HG03457 (cell line): Measurements from ENCODE around the gene AMOTL1.

Experiments used
- ATAC-seq: cut with Tn5 transposase; IDR thresholded peaks from one replicate; pipeline ENCODE4 v1.9.1; 2021; ENCODE audit warnings: moderate number of reproducible peaks; ENCODE audit not compliant: unreplicated experiment

Gene AMOTL1

GRCh38 chr11:94871491-94872185, 103.5 kb downstream of the AMOTL1 start:
- ATAC-seq, result no peak

DNA sequence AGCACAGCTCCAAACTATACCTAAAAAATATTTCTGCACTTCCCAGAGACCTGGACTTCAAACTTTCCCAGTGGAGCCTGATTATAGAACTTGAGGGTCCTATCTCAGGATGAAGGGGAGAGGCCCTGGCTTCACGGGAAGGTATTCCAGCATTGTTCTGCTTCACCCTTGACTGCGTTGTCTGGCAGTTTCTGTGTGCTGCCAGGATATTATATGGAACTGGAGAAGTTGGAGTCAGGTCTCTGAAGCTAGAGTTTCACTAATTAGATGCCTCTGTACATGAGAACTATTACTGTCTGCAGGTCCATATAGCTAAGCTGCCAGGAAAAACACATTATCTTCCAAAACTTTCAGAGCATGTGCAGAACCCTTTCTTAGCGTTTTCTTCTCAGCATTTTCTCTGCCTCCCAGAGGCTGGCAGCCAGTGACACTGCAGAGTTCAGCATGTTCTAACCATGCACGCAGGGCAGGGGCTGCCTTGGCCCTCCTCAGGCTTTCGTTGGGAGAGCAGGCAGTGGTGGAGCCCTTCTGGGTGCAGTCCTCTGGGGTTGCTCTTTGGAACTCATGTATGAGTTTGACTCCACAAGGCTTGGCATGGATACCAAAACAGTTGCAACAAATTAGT, 105.9 kb downstream of the AMOTL1 start:
- no peak for ATAC-seq

DNA sequence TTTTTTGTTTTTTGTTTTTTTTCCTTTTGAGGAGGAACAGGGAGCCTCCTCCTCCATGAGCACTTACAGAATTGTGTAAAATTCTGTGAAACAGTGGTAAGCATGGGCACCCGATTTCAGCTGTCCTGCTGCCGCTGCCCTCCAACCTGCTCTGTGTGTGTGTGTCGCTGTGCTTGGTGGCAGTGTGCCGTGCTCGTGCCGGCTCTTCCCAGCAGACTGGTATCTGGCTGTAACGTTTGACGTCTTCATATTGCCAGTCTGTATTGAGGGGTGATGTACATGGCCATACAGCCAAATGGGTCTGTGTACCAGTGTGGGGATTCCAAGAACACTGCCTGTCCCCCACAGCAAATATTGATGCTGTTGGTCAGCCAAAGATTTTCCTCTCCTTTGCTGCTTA, 108.1 kb downstream of the AMOTL1 start:
- ATAC-seq, result no peak

DNA sequence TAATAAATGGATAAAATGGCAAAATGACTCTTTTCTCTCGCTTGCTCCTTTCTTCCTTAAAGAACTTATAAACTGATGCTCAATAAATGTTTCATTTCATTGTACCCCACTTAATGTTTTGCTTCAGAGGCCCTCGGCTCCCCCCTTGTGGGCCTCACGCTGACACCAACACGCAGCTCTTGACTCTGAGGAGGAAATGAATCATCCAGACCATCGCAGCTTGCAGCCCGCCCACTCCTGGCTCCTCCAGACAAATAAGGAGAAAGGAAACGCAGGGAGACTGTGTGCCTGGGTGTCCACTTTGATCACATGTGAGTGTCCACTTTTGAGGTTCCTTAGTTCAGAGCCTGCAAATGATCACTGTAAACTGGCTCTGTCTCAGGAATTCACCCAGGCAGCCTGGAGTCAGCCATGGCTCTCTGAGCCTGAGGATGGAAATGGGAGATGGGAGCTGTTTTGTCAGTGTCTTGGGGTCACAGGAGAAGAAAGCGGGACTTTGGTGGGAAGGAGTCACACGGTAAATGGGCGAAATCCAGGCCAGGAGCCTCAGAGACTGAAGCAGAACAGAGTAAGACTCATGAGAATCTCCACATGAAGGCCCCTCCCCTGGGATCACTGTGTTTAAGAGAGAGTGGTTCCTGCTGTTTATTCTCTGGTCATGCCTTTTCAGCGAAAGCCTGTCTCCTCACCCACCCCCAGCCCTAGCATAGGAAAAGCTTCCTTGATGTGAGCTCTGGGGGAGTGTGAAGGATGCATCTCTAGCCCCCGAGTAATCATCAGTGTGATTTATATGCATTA, 108.7 kb downstream of the AMOTL1 start:
- peak; percentile 82 for ATAC-seq

- no peak for ATAC-seq
Observed at GRCh38 chr11:94877443-94878200, 109.5 kb downstream of the AMOTL1 start.

DNA sequence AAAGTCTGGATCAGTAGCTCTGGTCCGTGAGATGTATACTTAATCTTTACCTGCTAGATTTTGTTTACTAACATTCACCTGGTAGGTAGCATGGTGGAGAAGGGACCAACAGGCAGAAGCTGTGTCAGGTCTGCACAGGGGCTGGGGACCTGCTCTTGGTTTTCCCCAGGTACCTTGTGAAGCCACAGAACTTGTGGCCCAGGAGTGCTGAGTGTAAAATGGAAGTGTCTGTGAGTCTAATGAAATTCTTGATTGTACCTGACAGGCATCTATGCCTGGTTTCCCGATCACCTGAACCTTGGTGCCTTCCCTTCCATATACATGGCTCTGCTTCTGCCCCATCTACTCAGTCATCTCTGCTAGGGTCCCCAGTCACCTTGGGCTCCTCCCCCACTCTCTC, 110.8 kb downstream of the AMOTL1 start:
- ATAC-seq, result no peak

GRCh38 chr11:94880216-94880615, 112.1 kb downstream of the AMOTL1 start:
- no peak for ATAC-seq

DNA sequence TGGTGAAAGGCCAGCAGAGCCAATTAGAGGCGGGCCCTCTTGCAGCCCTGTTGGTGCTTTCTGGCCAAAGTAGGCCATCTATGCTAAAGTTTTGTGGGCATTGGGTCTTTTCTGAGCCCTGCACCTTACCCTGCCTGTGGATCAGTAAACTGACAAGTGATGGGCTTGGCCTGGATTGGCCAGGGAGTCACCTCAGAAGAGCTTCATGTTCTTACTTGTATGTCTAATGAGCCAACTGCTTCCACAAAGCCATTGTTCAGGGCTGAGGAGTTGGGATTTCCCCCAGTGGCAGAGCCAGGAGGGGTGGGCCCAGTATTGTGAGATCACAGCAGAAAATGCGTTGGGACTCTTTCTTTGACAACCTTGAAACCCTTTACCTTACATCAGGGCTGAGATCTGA, 114.8 kb downstream of the AMOTL1 start:
- ATAC-seq, result no peak

GRCh38 chr11:94883878-94884277, 115.7 kb downstream of the AMOTL1 start:
- no peak for ATAC-seq

GRCh38 chr11:94884376-94884775, 116.2 kb downstream of the AMOTL1 start:
- no peak for ATAC-seq

GRCh38 chr11:94885133-94885532, 117.0 kb downstream of the AMOTL1 start:
- peak; percentile 69 for ATAC-seq

DNA sequence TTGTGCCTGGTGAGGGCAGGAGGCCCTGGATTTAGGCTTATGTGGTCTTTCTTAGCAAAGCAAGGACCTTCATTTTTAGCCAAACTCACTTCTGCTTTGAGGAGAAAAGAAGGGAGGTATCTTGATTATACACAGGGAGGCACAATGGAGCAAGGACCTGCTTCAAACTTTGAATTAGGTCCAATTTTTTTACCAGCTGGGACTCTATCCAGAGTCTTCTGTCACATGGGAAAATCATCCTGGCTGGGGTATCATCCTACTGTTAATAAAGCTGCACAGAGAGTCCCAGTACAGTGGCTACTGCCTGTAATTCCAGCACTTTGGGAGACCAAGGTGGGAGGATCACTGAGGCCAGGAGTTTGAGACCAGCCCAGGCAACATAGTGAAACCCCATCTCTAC, 117.4 kb downstream of the AMOTL1 start:
- ATAC-seq, result no peak

DNA sequence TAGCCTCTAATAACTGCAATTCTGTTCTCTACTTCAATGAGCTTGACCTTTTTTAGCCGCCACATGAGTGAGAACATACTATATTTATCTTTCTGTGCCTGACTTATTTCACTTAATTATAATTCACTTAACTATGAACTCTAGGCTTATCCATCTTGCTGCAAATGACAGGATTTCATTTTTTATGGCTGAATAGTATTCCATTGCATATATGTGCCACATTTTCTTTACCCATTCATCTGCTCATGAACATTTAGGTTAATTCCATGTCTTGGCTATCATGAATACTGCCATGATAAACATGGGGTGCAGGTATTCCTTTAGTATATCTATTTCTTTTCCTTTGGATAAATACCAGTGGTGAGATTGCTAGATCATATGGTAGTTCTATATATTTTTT, 120.0 kb downstream of the AMOTL1 start:
- no peak for ATAC-seq

DNA sequence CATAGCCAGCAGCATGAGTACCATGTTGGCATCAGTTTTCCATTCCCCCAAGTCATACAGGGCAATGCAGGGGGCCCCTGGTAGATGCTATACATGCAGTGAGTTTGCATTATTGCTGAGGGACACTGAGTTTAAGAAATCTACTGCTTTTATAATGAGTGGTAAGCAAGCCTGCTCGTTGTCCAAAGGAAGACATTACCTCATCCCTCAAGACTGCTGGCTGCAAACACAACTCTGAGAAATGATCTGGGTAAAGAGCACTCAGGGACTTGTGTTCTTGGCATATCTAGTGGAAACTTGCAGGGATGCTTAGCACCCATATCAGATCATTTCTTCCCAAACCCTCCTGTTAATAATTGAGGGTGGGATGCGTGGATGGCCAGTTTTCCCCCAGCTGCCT, 127.3 kb downstream of the AMOTL1 start:
- no peak for ATAC-seq

- ATAC-seq, result no peak
Observed at GRCh38 chr11:94895971-94896370, 127.8 kb downstream of the AMOTL1 start.

- no peak for ATAC-seq
Observed at GRCh38 chr11:94897330-94897768, 129.2 kb downstream of the AMOTL1 start.

DNA sequence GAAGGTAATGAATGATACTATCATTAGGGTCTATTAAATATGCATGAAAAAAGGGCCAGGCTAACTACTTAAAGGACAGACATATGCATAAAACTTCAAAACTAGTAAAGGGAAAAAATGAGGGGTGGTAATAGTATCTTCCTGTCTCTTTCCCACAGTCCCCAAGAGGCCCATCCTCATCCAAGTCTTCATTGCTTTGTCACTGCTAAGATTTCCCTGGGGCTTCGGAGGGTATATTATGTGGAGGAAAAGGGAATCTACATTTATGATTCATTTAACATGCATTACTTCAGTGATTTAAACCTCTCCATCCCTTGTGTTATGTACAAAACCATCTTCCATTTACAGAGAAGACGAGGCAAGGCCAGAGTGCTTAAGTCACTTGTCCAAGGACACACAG, 139.1 kb downstream of the AMOTL1 start:
- ATAC-seq, result no peak

- ATAC-seq, result no peak
Observed at GRCh38 chr11:94909371-94909820, 141.2 kb downstream of the AMOTL1 start.

DNA sequence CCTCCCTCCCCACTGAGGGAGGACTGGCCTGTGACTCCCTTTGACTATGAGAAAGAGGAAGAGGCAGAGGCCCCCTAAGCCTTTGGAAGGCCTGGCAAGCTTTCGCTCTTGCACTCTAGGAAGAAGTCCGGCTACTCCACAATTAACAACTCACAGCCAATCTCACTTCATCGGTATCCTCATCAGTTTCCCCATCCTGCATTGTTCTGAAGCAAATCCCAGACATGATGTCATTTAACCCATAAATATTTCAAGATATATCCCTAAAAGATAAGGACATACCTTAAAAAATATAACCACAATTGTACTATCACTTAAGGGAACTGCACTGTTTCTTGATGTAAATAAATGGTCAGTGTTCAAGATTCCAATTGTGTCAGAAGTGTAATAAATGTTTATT, 142.1 kb downstream of the AMOTL1 start:
- no peak for ATAC-seq

- ATAC-seq, result no peak
Observed at GRCh38 chr11:94910779-94911178, 142.6 kb downstream of the AMOTL1 start.

- no peak for ATAC-seq
Observed at GRCh38 chr11:94912806-94913205, 144.7 kb downstream of the AMOTL1 start.
